GM19240 (cell line): ENCODE data around the gene NT5M.
"Not testable (repeated sequence)": the region's sequence is repeated elsewhere in the genome, so short reads cannot be mapped to it uniquely, and the experiment has no call there.

Experiments
- DNase-seq: peaks from one replicate; pipeline ENCODE4 v3.0.0; 2011; ENCODE audit warnings: low spot score; ENCODE audit not compliant: insufficient read length

NT5M gene

DNA sequence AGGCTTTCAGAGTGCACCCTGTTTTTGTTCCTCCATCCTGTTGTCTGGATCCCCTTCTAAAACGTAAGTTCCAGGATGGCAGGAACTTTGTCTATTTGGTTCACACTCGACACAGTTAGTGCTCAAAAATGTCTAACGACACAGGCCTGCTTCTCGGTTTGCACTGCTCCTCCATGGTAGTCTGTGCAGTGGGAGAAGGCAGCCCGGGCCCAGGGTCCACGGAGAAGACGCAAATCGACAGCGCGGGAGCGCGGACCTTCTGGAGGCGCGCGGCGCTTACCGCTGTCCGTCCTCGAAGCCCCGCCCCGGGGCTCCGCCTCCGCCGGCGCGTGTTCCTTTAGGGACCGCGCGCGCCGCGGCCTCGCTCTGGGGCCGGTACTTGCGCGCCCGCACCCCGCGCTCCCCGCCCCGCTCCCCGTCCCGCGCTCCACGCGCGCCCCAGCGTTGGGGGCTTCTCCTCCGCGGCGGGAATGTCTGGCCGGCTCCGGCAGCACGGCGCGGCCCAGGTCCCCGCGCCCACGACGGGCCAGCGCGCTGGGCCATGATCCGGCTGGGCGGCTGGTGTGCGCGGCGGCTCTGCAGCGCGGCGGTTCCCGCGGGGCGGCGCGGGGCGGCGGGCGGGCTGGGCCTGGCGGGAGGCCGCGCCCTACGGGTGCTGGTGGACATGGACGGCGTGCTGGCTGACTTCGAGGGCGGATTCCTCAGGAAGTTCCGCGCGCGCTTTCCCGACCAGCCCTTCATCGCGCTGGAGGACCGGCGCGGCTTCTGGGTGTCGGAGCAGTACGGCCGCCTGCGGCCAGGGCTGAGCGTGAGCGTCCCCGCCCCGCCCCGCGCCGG is at the start of gene NT5M:
Gene NT5M, plus strand, starts transcription at position 364 of the 837 bp plus-strand sequence. Its CDS starts 178 bp downstream, at position 542.
- DNase-seq = peak; percentile 63

DNA sequence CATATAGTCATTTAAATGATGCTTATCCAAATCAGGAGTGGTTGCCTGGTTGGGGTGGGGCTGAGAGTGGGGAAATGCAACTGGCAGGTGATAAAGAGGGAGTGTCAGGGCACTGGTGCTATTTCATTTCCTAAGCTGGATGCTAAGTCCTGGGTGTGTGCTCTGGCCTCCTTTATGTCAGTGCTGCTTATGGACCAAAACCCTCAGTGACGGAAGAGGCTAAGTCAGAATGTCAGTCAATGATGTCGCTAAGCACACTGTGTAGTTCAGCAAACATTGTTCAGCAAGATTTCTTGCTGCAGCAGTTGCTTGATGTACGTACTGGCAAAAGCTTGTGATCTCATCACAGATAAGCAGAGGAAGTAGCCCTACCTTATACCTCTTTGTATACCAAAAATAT is 49.8 kb upstream of the NT5M start:
- no peak for DNase-seq

DNA sequence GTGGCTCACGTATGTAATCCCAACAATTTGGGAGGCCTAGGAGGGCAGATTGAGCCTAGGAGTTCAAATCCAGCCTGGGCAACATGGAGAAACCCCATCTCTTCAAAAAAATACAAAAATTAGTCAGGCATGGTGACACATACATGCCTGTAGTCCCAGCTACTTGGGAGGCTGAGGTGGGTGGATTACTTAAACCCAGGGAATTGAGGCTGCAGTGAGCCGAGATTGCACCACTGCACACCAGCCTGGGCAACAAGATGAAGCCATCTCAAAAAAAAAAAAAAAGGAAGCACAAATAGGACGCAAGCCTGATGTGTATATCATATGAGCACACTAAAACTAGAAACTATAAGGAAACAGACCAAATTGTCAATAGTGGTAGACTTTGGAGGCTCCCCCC is 49.1 kb upstream of the NT5M start:
- DNase-seq = no peak

DNA sequence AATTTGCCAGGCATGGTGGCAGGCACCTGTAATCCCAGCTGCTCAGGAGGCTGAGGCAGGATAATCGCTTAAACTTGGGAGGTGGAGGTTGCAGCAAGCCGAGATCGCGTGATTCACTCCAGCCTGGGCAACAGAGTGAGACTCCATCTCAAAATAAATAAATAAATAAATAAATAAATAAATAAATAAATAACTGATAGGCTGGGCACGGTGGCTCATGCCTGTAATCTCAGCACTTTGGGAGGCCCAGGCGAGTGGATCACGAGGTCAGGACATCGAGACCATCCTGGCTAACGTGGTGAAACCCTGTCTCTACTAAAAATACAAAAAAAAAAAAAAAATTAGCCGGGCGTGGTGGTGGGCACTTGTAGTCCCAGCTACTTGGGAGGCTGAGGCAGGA is 47.5 kb upstream of the NT5M start:
- not testable (repeated sequence) for DNase-seq

DNA sequence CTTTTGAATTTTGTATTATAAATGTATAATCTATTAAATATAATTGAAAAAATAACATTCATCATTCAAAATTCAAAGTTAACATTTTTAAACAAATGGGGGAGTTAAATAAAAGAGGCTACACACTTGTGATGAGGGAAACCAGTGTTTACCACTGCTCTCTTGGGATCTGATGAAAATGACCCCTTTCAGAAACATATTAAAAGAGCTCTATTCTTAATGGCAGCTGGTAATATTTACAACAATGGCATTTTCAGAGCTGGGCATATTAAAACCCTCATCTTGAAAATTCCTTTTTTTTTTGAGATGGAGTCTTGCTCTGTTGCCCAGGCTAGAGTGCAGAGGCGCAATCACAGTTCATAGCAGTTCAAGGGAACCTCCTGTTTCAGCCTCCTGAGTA is 46.9 kb upstream of the NT5M start:
- DNase-seq = no peak

DNA sequence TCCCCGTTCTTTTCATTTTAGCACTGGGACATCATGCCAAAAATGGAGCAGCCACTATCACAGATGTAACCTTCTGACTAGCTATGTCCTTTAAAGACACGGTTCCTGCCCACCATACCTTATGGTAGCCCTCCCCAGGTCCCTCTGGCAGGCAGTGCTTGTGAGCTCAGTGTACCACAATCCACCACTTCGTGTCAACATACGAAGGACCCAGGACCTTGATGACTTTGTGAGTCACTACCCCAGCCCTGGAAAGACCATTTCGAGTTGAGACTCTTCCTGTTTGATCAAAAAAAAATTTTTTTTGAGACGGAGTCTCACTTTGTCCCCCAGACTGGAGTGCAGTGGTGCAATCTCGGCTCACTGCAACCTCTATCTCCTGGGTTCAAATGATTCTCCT is 45.2 kb upstream of the NT5M start:
- DNase-seq = no peak

DNA sequence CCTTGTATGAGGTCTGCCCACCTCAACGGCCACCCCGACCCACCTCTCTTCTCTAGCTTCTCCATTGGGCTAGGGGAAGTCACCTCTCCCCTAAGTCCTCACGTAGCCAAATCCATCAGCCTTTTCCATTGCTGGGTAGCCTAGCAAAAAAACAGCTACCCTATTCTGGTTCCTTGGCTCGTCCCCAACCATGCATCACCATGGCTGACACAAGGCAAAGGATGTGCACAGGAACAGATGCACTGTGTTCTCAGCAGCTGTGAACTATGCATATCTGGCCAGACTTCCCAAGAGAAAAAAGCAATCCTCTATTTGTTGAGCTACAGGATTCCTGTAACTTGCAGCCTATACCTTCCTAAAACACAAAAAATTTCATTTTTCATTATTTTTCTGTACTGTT is 44.2 kb upstream of the NT5M start:
- DNase-seq = no peak

DNA sequence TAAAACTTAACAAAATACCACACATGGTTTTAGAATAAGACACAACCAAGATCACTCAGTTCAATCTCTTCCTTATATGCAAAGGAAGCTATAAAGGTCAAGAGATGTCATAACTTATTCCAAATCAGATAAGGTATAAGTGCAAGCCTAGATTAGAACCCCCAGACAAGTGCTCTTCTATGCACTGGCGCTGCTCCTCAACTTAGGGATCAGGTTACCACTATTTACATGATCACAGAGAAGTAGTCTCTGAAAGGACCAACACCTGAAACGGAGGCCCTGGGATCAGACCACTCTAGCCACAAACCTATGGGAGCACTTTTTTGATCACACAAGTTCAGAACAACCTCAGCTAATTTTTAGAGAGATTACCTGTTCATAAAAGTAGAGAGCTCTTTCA is 38.7 kb upstream of the NT5M start:
- no peak for DNase-seq

DNA sequence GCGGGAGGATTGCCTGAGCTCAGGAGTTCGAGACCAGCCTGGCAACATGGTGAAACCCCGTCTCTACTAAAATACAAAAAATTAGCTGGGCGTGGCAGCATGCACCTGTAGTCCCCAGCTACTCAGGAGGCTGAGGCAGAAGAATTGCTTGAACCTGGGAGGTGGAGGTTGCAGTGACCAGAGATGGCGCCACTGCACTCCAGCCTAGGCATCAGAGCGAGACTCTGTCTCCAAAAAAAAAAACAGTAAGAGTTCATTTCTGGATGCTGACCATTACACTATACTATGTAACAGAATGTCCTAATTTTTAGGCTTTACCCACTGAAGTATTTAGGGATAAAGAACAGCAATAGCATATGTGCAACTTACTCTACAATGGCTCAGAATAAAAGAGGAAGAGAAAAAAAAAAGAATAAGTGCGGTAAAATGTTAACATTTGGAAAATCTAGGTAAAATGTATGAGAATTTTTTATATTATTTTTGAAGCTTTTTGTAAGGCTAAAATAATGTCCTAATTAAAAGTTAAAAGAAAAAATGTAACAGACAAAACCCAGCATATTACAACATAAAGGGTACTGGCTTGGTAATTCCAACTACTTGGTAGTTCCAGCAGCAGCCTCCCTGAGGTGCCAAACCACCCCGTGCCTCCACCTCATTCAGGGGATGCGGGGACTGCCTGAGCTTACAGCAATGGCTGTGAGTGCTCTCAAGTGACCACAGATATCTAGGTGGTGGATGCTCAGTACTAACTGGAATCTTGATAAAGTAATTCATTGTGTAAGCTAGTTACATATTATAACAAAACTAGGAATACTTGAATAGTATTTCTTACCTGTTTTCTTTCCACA is 33.0 kb upstream of the NT5M start:
- DNase-seq = no peak

DNA sequence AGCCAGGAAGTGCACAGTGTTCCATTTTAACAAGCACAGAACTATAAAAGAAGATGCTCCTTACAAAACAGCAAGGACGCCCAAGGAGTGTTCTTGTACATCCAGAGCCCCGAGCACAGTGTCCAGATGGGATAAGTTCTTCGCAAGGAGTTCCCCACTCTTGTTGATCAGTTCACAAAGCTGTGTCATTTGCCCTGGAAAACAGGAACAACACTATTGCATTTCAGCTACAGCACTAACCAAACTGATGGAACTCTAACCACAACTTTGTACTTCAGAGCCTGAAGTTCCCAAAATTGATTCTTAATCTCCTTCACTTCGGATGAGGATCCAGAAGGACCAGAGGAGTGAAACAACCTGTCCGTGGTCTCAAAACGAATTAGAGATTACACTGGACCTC is 27.2 kb upstream of the NT5M start:
- DNase-seq = no peak

DNA sequence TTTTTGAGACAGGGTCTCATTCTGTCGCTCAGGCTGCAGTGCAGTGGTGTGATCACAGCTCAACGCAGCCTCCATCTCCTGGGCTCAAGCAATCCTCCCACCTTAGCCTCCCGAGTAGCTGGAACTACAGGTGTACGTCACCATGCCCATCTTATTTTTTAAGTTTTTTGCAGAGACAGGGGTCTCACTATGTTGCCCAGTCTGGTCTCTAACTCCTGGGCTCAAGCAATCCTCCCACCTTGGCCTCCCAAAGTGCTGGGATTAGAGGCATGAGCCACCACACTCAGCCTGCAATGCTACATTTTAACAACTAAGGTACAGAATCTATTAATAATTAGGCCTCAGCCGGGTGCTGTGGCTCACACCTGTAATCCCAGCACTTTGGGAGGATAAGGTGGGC is 25.7 kb upstream of the NT5M start:
- DNase-seq = not testable (repeated sequence)

DNA sequence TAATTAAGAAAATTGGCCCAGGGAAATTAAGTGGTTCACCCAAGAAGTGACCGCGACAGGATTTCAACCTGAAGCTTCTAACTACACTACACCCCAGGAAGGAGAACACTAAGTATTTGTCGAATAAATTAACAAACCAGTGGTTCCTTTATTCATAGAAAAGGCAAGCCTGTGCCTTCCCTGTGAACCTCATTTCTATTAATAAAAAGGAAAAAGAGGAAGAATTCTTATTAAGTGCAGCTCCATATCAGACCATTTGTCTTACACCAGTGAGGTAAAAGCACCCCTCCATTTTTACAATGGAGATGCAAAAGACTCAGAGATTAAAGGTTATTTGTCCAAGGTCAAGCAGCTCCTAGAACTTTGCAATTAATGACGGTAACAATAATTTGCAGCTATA is 23.9 kb upstream of the NT5M start:
- DNase-seq = no peak

DNA sequence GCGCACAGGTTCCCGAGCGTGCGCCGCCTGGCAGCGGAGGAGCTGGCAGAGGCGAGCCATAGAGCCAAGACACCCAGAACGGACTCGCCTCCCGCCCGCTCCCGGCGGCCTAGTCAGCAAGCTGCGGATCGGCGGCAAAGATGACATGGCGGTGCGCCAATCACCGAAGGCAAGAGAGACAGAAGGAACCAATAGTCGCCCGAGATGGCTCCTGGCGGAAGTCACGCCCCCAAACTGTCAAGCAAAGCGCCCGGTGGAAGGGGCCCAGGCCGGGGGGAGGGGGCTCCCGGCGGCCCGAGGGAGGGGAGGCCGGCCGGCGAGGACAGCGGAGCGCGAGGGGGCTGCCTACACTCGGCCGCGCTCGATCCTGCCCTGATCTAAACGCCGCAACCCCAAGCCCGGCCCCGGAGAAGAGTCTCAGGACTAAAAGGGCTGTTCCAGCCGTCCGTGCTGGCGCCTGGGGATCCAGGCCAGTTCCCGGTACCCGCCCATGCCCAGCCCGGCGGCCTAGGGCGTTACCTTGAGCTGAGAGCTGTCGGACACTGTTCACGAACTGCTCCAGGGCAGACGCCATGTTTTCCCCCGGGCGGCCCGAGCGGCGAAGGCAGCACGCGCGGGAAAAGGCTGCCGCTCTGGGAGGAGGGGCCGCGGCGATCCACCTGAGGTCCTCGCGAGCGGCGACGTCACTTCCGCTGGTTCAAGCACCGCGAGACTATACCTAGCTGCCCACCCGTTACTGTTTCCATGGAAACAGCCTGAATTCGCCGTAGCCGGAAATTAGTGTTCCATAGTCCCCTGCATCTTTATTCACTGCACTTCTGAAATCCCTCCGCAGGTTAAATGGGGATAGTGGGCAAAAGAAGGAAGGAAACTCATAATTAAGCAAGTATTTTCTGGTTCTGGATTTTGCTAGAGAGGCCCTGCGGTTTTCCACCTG is 22.3 kb upstream of the NT5M start, which contains the start of gene COPS3:
Gene COPS3, minus strand, starts transcription at position 634 of the 937 bp plus-strand sequence. Its CDS starts 60 bp downstream, at position 574.
- DNase-seq = peak; percentile 97

DNA sequence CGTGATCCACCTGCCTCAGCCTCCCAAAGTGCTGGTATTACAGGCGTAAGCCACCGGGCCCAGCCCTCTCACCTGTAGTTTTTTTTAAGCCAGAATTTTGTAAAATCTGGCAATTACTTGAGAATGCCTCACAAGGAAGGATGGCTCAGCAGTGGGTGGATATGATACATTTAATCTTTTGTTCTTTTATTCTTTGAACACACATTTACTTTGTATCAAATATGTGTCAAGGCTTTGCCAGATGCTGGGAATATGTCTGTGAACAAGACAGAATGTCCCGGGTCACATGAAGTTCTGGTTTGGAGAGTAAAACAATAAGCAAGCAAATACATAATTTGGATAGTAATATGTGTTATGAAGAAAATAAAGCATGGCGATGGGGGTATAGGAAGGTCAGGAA is 17.2 kb upstream of the NT5M start:
- no peak for DNase-seq

DNA sequence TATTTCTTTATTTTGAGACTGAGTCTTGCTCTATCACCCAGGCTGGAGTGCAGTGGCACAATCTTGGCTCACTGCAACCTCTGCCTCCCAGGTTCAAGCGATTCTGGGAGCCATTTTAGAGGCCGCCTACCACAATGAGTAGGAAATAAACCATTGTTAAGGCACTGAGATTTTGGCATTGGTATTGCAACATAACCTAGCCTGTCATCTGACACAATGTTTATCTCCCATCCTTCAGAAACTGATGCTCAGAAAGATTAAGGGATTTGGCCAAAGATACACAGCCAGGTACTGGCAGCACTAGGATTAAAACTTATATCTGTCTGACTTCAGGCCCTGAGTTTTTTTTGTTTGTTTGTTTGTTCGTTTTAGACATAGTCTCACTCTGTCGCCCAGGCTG is 14.1 kb upstream of the NT5M start:
- no peak for DNase-seq

DNA sequence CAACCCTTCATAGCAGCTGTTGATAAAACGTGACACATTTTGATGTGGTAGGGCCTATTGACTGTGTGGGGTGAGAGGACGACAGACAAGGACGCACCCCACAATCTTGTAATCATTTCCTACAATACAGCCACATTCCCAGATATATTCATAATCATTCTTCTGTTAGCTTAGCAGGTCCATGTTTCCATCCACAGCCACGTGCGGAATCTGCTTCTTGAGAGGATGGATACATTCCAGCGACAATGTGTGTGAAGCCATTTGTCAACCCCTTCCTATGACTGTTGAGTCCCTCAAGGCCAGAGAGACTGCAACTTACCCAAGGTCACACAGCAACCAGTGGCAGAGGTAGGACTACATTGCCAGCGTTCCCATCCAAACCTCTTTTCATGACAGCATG is 13.5 kb upstream of the NT5M start:
- no peak for DNase-seq

DNA sequence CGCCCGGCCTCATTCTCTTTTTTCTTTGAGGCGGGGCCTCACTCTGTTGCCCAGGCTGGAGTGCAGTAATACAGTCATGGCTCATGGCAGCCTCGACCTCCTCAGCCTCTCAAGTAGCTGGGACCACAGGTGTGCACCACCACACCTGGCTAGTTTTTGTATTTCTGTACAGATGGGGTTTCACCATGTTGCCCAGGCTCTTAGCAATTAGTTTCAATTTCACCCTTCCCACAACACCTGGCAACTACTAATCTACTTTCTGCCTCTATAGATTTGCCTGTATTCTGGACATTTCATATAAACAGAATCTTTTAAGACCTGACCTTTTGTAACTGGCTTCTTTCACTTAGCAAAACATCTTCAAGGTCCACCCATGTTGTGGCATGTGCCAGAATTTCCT is 8.0 kb upstream of the NT5M start:
- no peak for DNase-seq

DNA sequence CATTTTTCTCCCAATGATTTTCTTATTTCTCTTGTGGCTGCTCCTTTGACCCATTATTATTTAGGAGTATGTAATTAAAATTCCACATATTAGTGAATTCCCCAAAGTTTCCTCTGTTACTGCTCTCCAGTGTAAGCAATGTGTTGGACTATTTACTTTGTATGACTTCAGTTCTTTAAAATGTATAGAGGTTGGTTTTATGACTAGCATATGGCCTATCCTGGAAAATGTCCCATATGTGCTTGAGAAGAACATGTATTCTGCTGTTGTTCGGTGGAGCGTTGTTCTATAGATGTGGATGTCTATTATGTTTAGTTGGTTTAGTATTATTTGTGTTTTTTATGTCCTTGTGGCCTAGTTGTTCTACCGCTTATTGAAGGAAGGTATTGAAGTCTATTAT is 6.0 kb upstream of the NT5M start:
- no peak for DNase-seq

DNA sequence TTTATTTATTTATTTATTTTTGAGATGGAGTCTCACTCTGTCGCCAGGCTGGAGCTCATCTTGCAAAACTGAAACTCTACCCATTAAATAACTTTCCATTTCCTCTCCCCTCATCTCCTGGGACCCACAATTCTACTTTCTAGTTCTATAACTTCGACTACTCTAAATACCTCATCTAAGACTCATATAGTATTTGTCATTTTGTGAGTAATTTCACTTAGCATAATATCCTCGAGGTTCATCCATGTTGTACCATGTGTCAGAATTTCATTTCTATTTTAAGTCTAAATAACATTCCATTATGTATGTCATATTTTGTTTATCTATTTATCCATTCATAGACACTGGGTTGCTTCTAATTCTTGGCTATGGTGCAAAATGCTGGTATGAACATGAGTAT is 5.1 kb upstream of the NT5M start:
- DNase-seq = no peak

DNA sequence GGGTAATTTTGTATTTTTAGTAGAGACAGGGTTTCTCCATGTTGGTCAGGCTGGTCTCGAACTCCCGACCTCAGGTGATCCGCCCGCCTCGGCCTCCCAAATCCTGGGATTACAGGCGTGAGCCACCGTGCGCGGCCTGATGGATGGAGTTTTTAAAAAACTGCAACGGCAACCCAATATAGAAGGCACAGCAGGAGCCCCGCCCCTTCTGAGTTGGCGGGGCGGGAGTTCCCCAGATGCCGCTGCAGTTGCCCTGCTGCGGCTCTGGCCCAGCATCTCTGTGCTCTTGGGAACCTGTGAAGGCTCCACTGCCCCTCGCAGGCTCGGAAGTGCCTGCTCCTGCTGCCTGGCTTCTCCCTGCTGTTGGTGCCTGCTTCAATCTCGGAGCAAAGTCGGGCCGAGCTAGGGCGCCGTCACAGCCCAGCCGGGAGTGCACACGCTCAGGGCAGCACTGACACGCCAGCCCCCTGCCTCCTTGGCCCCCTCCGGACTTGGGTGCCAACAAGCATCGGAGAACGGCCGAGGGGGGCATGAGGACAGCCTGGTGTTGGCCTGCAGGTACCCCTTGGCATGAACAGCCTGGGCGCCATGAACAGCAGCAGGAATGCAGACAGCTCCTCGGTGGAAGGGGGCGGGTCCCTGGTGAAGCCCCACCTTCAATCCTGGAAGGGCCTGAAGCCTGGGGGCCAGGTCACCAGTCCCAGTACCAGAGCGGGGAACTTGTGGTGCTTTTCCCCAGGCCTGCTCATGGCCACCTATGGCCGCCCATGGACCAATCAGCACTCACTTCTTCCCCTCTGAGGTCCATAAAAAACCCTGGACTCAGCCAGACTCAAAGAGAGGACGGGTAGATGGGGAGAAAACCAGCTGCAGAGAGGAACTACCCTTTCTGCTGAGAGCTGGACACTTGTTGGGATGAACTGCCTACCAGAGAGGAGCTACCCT is 2.3 kb upstream of the NT5M start:
- no peak for DNase-seq
